OCI-LY1 (cell line): ENCODE results near the gene MAPT.

ENCODE experiments used
- EZH2 ChIP-seq: fragments of 200-600 bp; sonication (generic), shearing (Covaris generic); IDR thresholded peaks from 2 replicates; pipeline ENCODE4 v1.8.0; 2017; ENCODE audit warnings: borderline replicate concordance, mixed run types, mild to moderate bottlenecking, antibody characterized with exemption, low read length, moderate library complexity, mixed read lengths
- TF ChIP-seq, protein P1 (sequence below): fragments of 200-600 bp; sonication (generic), shearing (Covaris generic); IDR thresholded peaks from 2 replicates; pipeline ENCODE4 v1.5.1; 2017; ENCODE audit warnings: mild to moderate bottlenecking, antibody characterized with exemption, low read length, moderate library complexity, mixed read lengths

DNA sequence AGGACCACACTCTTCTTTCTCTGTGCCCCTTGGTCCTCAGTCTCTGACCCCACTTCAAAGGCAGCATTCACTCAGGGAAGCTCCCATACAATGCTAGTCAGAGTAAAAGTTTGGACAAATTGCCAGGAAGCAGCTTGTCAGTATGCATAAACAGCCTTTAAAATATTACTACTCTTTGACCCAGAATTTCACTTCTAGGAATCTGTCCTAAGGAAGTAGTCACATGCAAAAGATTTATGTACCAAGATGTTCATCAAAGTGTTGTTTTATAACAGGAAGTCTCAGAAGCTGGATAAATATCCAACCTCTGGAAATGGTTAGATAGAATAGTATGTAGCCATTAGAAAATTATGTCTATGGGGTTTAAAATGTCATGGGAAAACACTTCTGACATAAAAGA lies 31.0 kb downstream of the MAPT start:
- TF ChIP-seq EZH2: no peak
- TF ChIP-seq, protein P1, sequence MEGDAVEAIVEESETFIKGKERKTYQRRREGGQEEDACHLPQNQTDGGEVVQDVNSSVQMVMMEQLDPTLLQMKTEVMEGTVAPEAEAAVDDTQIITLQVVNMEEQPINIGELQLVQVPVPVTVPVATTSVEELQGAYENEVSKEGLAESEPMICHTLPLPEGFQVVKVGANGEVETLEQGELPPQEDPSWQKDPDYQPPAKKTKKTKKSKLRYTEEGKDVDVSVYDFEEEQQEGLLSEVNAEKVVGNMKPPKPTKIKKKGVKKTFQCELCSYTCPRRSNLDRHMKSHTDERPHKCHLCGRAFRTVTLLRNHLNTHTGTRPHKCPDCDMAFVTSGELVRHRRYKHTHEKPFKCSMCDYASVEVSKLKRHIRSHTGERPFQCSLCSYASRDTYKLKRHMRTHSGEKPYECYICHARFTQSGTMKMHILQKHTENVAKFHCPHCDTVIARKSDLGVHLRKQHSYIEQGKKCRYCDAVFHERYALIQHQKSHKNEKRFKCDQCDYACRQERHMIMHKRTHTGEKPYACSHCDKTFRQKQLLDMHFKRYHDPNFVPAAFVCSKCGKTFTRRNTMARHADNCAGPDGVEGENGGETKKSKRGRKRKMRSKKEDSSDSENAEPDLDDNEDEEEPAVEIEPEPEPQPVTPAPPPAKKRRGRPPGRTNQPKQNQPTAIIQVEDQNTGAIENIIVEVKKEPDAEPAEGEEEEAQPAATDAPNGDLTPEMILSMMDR: no peak
